ENCODE measurements around the gene ZNF512. TPM values are rescaled to one million over a fixed set of nuclear protein-coding genes. Genes with fewer than 3 reads are reported as not detected.
"Not testable (repeated sequence)": the region's sequence is repeated elsewhere in the genome, so short reads cannot be mapped to it uniquely, and the experiment has no call there.

The ZNF512 gene, protein sequence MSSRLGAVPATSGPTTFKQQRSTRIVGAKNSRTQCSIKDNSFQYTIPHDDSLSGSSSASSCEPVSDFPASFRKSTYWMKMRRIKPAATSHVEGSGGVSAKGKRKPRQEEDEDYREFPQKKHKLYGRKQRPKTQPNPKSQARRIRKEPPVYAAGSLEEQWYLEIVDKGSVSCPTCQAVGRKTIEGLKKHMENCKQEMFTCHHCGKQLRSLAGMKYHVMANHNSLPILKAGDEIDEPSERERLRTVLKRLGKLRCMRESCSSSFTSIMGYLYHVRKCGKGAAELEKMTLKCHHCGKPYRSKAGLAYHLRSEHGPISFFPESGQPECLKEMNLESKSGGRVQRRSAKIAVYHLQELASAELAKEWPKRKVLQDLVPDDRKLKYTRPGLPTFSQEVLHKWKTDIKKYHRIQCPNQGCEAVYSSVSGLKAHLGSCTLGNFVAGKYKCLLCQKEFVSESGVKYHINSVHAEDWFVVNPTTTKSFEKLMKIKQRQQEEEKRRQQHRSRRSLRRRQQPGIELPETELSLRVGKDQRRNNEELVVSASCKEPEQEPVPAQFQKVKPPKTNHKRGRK
- 10 to 100 TPM; 16.8 to 62.5 TPM for total RNA-seq

DNA sequence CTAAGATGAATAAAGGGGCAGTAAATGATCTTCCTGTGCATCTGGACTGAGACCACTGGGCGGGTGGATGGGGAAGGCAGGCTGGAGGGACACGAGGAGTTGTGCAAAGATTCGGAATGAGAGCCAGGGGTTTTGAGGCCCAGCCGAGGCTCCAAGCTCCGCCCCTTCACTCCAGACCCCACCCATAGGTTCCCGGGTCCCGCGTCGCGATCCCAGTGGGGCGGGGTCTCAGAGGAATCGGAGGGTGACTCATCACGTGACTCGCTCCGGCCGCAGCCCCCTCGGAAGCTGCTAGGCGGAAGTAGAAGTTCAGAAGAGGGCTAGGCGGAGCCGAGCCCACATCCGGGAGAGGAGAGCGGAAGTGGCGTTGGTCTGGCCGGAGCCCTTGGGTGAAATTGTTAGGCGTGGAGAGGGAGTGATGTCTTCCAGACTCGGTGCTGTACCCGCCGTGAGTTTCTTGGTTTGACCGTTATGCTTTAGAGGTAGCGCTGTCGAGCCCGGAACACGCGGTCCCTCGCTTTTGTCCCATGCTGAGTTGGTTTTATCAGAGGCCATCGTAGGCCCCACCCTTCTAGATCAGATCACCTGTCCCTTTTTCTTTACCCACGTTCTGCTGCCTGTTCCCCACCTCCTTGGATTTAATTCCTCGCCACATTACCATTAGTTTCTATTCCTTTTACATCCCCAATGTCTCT is at the start of gene ZNF512:
Gene ZNF512, plus strand, starts transcription at position 348 of the 695 bp plus-strand sequence. Its CDS starts 71 bp downstream, at position 419.
- Histone ChIP-seq H3K9me3 (no peaks in the 10 kb centered on the region), H3K27me3 (replicated peaks; ENCODE audit: insufficient read depth) (no peaks in the 10 kb centered on the region), H3K36me3 (no peaks in the 10 kb centered on the region), H3K27ac (peak within 1 kb of the TSS; percentile 66 to 67), H3K4me3 (peak within 1 kb of the TSS; percentile 88), H3K4me1 (ENCODE audit: control insufficient read depth in 1 of 2, low read depth in 2 of 2) (peaks cover 18 to 27% of the 10 kb centered on the region in 2 donors)
- DNase-seq (ENCODE audit: low spot score) (peak; percentile 70), ATAC-seq (ENCODE audit: insufficient number of reproducible peaks, low FRiP score, low read depth) (peak; percentile 84)
- TF ChIP-seq, protein P1, sequence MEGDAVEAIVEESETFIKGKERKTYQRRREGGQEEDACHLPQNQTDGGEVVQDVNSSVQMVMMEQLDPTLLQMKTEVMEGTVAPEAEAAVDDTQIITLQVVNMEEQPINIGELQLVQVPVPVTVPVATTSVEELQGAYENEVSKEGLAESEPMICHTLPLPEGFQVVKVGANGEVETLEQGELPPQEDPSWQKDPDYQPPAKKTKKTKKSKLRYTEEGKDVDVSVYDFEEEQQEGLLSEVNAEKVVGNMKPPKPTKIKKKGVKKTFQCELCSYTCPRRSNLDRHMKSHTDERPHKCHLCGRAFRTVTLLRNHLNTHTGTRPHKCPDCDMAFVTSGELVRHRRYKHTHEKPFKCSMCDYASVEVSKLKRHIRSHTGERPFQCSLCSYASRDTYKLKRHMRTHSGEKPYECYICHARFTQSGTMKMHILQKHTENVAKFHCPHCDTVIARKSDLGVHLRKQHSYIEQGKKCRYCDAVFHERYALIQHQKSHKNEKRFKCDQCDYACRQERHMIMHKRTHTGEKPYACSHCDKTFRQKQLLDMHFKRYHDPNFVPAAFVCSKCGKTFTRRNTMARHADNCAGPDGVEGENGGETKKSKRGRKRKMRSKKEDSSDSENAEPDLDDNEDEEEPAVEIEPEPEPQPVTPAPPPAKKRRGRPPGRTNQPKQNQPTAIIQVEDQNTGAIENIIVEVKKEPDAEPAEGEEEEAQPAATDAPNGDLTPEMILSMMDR (IDR thresholded peaks at IDR 0.05), result no peak

DNA sequence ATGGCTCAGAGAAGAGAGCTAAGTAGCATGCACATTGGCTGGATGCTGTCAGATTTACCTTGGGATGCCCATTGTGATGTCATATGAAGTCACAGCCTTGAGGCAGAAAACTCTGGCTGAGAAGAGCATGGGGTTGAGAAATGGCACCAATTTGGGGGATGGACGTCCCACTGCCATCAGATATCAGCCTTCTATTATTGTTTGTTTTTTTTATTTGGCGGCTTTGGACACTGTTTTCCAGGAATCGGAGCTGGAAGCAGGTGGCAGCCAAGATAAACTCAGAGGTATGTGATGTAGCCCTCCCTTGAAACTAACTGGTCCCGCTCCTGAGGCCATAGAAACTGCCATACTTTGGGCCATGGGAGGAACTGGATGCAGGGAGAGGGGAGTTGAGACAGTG is 45.6 kb upstream of the ZNF512 start:
- Histone ChIP-seq H3K4me1 (ENCODE audit: control insufficient read depth in 1 of 2, low read depth in 2 of 2) (no peaks in the 10 kb centered on the region), H3K27me3 (replicated peaks; ENCODE audit: insufficient read depth) (no peaks in the 10 kb centered on the region), H3K4me3 (no peak overlapping the region), H3K36me3 (no peaks in the 10 kb centered on the region), H3K27ac (no peak overlapping the region), H3K9me3 (no peaks in the 10 kb centered on the region)
- ATAC-seq (ENCODE audit: insufficient number of reproducible peaks, low FRiP score, low read depth) (no peak), DNase-seq (ENCODE audit: low spot score) (no peak)
- TF ChIP-seq, protein P1 (IDR thresholded peaks at IDR 0.05), result no peak

DNA sequence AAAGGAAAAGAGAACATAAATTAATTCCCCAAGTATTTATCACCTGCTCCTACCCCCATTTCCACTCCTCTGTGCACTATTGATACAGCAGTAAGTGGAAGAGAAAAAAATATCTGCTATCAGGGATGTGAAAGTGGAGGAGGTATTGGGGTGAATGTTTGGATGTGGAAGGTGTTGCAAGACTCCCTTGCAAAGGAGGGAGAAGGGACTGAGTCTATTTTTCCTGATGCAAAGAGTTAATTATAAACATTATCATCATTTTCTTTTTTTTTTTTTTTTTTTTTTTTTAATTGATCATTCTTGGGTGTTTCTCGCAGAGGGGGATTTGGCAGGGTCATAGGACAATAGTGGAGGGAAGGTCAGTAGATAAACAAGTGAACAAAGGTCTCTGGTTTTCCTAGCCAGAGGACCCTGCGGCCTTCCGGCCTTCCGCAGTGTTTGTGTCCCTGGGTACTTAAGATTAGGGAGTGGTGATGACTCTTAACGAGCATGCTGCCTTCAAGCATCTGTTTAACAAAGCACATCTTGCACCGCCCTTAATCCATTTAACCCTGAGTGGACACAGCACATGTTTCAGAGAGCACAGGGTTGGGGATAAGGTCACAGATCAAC is 43.9 kb upstream of the ZNF512 start:
- H3K27me3 ChIP-seq (replicated peaks; ENCODE audit: insufficient read depth); ATAC-seq (ENCODE audit: insufficient number of reproducible peaks, low FRiP score, low read depth); H3K27ac ChIP-seq; H3K36me3 ChIP-seq; H3K4me3 ChIP-seq; DNase-seq (ENCODE audit: low spot score); H3K4me1 ChIP-seq (ENCODE audit: control insufficient read depth in 1 of 2, low read depth in 2 of 2); H3K9me3 ChIP-seq: not testable (repeated sequence)

DNA sequence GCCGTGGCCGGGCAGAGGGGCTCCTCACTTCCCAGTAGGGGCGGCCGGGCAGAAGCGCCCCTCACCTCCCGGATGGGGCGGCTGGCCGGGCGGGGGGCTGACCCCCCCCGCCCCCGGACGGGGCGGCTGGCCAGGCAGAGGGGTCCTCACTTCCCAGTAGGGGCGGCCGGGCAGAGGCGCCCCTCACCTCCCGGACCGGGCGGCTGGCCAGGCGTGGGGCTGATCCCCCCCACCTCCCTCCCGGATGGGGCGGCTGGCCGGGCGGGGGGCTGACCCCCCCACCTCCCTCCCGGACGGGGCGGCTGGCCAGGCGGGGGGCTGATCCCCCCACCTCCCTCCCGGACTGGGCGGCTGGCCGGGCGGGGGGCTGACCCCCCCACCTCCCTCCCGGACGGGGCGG is 43.2 kb upstream of the ZNF512 start:
- DNase-seq (ENCODE audit: low spot score); H3K4me3 ChIP-seq; ATAC-seq (ENCODE audit: insufficient number of reproducible peaks, low FRiP score, low read depth); H3K36me3 ChIP-seq; H3K27me3 ChIP-seq (replicated peaks; ENCODE audit: insufficient read depth); H3K4me1 ChIP-seq (ENCODE audit: control insufficient read depth in 1 of 2, low read depth in 2 of 2); H3K9me3 ChIP-seq; H3K27ac ChIP-seq: not testable (repeated sequence)

DNA sequence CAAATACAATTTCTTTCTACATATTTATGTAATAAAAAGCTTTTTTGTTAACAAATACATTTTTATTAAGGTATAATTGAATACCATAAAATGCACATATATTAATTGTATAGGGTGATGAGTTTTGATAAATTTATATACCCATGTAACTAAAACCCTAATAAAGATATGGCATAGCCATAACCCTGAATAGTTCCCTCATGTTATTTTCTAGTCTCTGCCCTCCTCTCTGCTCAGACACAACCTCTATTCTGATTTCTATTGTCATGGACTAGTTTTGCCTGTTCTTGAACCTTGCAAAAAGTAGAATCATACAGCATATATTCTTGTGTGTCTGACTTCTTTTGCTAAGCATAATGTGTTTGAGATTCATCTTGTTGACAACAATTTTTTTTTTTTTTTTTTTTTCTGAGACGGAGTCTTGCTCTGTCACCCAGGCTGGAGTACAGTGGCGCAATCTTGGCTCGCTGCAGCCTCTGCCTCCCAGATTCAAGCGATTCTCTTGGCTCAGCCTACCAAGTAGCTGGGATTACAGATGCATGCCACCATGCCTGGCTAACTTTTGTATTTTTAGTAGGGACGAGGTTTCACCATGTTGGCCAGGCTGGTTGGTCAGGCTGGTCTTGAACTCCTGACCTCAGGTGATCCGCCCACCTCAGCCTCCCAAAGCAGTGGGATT is 38.6 kb upstream of the ZNF512 start:
- no peak for DNase-seq (ENCODE audit: low spot score)
- Histone ChIP-seq H3K36me3 (no peaks in the 10 kb centered on the region), H3K4me1 (ENCODE audit: control insufficient read depth in 1 of 2, low read depth in 2 of 2) (no peaks in the 10 kb centered on the region), H3K9me3 (no peaks in the 10 kb centered on the region), H3K27me3 (replicated peaks; ENCODE audit: insufficient read depth) (no peaks in the 10 kb centered on the region), H3K4me3 (no peak overlapping the region), H3K27ac (no peak overlapping the region)
- no peak for ATAC-seq (ENCODE audit: insufficient number of reproducible peaks, low FRiP score, low read depth)
- TF ChIP-seq, protein P1 (IDR thresholded peaks at IDR 0.05), result no peak
